ENCODE results near the gene ADAMTSL2.

DNA sequence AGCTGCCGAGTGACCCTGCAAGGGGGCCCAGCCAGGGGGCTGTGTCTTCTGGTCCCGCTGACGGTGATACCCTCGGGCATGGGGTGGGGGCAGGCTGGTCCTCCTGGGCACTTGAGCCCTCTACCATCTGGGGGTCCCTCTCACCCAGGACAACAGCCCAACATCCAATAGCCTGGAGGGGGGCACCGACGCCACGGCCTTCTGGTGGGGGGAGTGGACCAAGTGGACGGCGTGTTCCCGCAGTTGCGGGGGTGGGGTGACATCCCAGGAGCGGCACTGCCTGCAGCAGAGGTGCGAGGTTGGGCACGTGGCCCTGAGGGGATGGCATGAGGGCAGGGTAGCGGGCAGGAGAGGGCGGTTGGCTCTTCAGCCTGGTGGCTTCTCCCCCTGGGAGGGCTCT lies 2.8 kb downstream of the ADAMTSL2 start:
- TF ChIP-seq, protein P1, sequence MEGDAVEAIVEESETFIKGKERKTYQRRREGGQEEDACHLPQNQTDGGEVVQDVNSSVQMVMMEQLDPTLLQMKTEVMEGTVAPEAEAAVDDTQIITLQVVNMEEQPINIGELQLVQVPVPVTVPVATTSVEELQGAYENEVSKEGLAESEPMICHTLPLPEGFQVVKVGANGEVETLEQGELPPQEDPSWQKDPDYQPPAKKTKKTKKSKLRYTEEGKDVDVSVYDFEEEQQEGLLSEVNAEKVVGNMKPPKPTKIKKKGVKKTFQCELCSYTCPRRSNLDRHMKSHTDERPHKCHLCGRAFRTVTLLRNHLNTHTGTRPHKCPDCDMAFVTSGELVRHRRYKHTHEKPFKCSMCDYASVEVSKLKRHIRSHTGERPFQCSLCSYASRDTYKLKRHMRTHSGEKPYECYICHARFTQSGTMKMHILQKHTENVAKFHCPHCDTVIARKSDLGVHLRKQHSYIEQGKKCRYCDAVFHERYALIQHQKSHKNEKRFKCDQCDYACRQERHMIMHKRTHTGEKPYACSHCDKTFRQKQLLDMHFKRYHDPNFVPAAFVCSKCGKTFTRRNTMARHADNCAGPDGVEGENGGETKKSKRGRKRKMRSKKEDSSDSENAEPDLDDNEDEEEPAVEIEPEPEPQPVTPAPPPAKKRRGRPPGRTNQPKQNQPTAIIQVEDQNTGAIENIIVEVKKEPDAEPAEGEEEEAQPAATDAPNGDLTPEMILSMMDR (IDR thresholded peaks at IDR 0.05), result no peak
- TF ChIP-seq POLR2A (IDR thresholded peaks at IDR 0.05; ENCODE audit: low read depth) (no peak), POLR2AphosphoS5 (IDR thresholded peaks at IDR 0.05) (no peak)
